ENCODE measurements around the gene QKI. TPM values are rescaled to one million over a fixed set of nuclear protein-coding genes. Genes with fewer than 3 reads are reported as not detected.

QKI gene
- total RNA-seq, 1 donor from 2014 or later = 267 TPM

GRCh38 chr6:163600331-163600730, 185.8 kb downstream of the QKI start:
- Mint-ChIP-seq H3K4me3 (no peak overlapping the region), H3K9me3 (no peaks in the 10 kb centered on the region), H3K27ac (ENCODE audit: unreplicated experiment) (no peak overlapping the region), H3K4me1 (peaks cover 15% of the 10 kb centered on the region), H3K27me3 (ENCODE audit: low read depth) (no peaks in the 10 kb centered on the region), H3K36me3 (ENCODE audit: low read depth) (no peaks in the 10 kb centered on the region)
- no peak for DNase-seq (ENCODE audit: low read depth, low spot score)
- no peak for TF ChIP-seq CTCF (conservative IDR thresholded peaks at IDR 0.05)

GRCh38 chr6:163600781-163601180, 186.3 kb downstream of the QKI start:
- peaks cover 2% of the 10 kb centered on the region for H3K9me3 Mint-ChIP-seq
- no peaks in the 10 kb centered on the region for H3K27me3 Mint-ChIP-seq (ENCODE audit: low read depth)
- TF ChIP-seq CTCF (conservative IDR thresholded peaks at IDR 0.05) = no peak
- peaks cover 15% of the 10 kb centered on the region for H3K4me1 Mint-ChIP-seq
- no peaks in the 10 kb centered on the region for H3K36me3 Mint-ChIP-seq (ENCODE audit: low read depth)
- no peak overlapping the region for H3K27ac Mint-ChIP-seq (ENCODE audit: unreplicated experiment)
- DNase-seq (ENCODE audit: low read depth, low spot score) = no peak
- no peak overlapping the region for H3K4me3 Mint-ChIP-seq

GRCh38 chr6:163602851-163603250, 188.3 kb downstream of the QKI start:
- H3K36me3 Mint-ChIP-seq (ENCODE audit: low read depth) = no peaks in the 10 kb centered on the region
- H3K27ac Mint-ChIP-seq (ENCODE audit: unreplicated experiment) = no peak overlapping the region

DNA sequence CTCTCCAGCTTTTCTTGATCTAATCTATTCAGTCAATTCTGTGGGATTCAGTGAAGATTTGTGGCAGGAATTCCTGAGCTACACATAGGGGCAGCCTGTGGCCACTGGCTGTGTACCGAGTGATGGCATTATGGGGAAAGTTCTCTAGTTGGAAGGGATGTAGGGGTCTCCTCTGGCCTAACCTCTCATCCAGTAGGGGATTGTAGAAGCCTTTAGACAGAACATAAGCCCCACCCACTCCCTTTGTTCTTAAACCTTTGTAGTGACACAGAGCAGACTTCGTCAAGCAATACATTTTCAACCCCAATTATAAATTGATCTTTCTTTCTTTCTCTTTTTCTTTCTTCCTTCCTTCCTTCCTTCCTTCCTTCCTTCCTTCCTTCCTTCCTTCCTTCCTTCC, 188.9 kb downstream of the QKI start:
- no peak for TF ChIP-seq CTCF (conservative IDR thresholded peaks at IDR 0.05)
- Mint-ChIP-seq H3K9me3 (peaks cover 4% of the 10 kb centered on the region), H3K36me3 (ENCODE audit: low read depth) (no peaks in the 10 kb centered on the region), H3K4me1 (peaks cover 18% of the 10 kb centered on the region), H3K27me3 (ENCODE audit: low read depth) (no peaks in the 10 kb centered on the region), H3K27ac (ENCODE audit: unreplicated experiment) (no peak overlapping the region), H3K4me3 (no peak overlapping the region)
- no peak for DNase-seq (ENCODE audit: low read depth, low spot score)

More at GRCh38 chr6:163602851-163603250, 188.3 kb downstream of the QKI start:
- DNase-seq (ENCODE audit: low read depth, low spot score) = no peak
- Mint-ChIP-seq H3K9me3 (peaks cover 4% of the 10 kb centered on the region), H3K4me3 (no peak overlapping the region), H3K27me3 (ENCODE audit: low read depth) (no peaks in the 10 kb centered on the region), H3K4me1 (peaks cover 15% of the 10 kb centered on the region)
- no peak for TF ChIP-seq CTCF (conservative IDR thresholded peaks at IDR 0.05)

DNA sequence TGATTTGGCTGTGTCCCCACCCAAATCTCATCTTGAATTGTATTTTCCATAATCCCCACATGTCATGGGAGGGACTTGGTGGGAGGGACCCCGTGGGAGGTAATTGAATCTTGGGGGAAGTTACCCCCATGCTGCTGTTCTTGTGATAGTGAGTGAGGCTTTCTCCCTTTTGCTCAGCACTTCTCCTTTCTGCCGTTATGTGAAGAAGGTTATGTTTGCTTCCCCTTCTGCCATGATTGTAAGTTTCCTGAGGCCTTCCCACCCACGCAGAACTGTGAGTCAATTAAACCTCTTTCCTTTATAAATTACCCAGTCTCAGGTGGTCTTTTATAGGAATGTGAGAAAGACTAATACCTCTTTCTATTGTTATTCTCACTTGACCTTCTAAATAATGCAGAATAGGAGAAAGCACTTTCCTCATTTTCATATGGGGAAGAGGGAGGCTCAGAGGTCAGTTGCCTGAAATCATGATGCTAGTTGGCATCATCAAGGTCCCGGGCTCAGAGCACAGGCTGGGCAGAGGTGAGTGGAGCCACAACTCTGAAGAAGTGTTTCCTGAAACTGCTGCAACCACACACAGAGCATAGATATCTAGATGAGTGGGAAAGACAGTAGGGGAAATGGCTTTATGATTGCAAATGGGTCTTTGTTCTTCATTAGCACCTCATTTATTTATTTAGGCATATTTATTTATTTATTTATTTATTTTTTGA, 191.0 kb downstream of the QKI start:
- no peak for TF ChIP-seq CTCF (conservative IDR thresholded peaks at IDR 0.05)
- peaks cover 4% of the 10 kb centered on the region for H3K9me3 Mint-ChIP-seq
- peak overlapping the region; percentile 13 for H3K27ac Mint-ChIP-seq (ENCODE audit: unreplicated experiment)
- no peak overlapping the region for H3K4me3 Mint-ChIP-seq
- peaks cover 33% of the 10 kb centered on the region for H3K4me1 Mint-ChIP-seq
- H3K36me3 Mint-ChIP-seq (ENCODE audit: low read depth) = no peaks in the 10 kb centered on the region
- DNase-seq (ENCODE audit: low read depth, low spot score) = no peak
- no peaks in the 10 kb centered on the region for H3K27me3 Mint-ChIP-seq (ENCODE audit: low read depth)
